H1 (cell line): Measurements from ENCODE around the gene PVR. TPM values are rescaled to one million over a fixed set of nuclear protein-coding genes. Genes with fewer than 3 reads are reported as not detected.

ENCODE experiments used
- CTCF ChIA-PET: fragments of 300-600 bp; sonication (Branson Sonifier 250); formaldehyde crosslinking; loops from one replicate; lab custom pipeline; 2021; ENCODE audit not compliant: partially characterized antibody; lab: Charles Lee
- POLR2A ChIA-PET: fragments of 300-600 bp; sonication (Branson Sonifier 250); formaldehyde crosslinking; loops from one replicate; lab custom pipeline; 2021; ENCODE audit warnings: inconsistent platforms; ENCODE audit not compliant: partially characterized antibody; lab: Charles Lee
- DNase-seq, 2 experiments: peaks; one replicate each; pipeline versions ENCODE4 v3.0.0 to v3.0.0-alpha.2; 2010 to 2022; ENCODE audit warnings: low spot score in 2 of 2, low read depth in 1 of 2, mixed read lengths in 1 of 2
- FAIRE-seq: peaks from 2 replicates; lab custom pipeline; 2011; peaks lifted over from hg19 to GRCh38; lab: Jason Lieb, UNC
- H2AFZ ChIP-seq: 2 replicates; pipeline ENCODE4 v1.8.1; 2012; ENCODE audit warnings: low read length, inconsistent platforms
- H2AK5ac ChIP-seq: 2 replicates; pipeline ENCODE4 v1.6.1; 2013; ENCODE audit warnings: low read depth, low read length
- H2BK120ac ChIP-seq: replicated peaks from 2 replicates; pipeline ENCODE3; 2013; ENCODE audit warnings: low read depth, low read length, inconsistent platforms
- H2BK12ac ChIP-seq: 2 replicates; pipeline ENCODE4 v1.6.1; 2013; ENCODE audit warnings: low read depth, low read length
- H2BK15ac ChIP-seq: 2 replicates; pipeline ENCODE4 v1.6.1; 2013; ENCODE audit warnings: low read length
- H2BK20ac ChIP-seq: 2 replicates; pipeline ENCODE4 v1.6.1; 2013; ENCODE audit warnings: low read length
- H2BK5ac ChIP-seq: 2 replicates; pipeline ENCODE4 v1.6.1; 2013; ENCODE audit warnings: low read depth, low read length
- H3K14ac ChIP-seq: 2 replicates; pipeline ENCODE4 v1.6.1; 2013; ENCODE audit warnings: inconsistent platforms; ENCODE audit not compliant: insufficient read length
- H3K18ac ChIP-seq: 2 replicates; pipeline ENCODE4 v1.6.1; 2013; ENCODE audit warnings: low read length; ENCODE audit errors: extremely low read depth
- H3K23ac ChIP-seq: 2 replicates; pipeline ENCODE4 v1.6.1; 2013; ENCODE audit warnings: inconsistent platforms; ENCODE audit not compliant: insufficient read length
- H3K23me2 ChIP-seq: 2 replicates; pipeline ENCODE4 v1.6.1; 2013; ENCODE audit warnings: low read depth, low read length
- H3K27ac ChIP-seq: 2 replicates; pipeline ENCODE4 v1.6.1; 2011; ENCODE audit warnings: low read depth, low read length, inconsistent platforms
- H3K27me3 ChIP-seq, 4 experiments: replicated peaks in 1 of 4; 1 replicate in 1 of 4; 2 replicates in 3 of 4; pipeline versions ENCODE4 v1.6.1 to v1.8.1; 2011 to 2013; ENCODE audit warnings: low read length in 3 of 4, mild to moderate bottlenecking in 3 of 4, inconsistent platforms in 2 of 4, mixed read lengths in 2 of 4, moderate library complexity in 1 of 4; ENCODE audit not compliant: control insufficient read depth in 3 of 4, insufficient read depth in 3 of 4; ENCODE audit errors: extremely low read depth in 1 of 4
- H3K36me3 ChIP-seq, 4 experiments: 2 replicates each; pipeline versions ENCODE4 v1.6.1 to v1.8.1; 2011 to 2013; ENCODE audit warnings: mild to moderate bottlenecking in 4 of 4, low read length in 3 of 4, moderate library complexity in 2 of 4, control low read depth in 1 of 4, inconsistent platforms in 1 of 4; ENCODE audit not compliant: insufficient read depth in 4 of 4, control insufficient read depth in 2 of 4
- H3K4ac ChIP-seq: replicated peaks from 2 replicates; pipeline ENCODE3; 2013; ENCODE audit warnings: low read length, low read depth, mixed read lengths, inconsistent platforms; ENCODE audit not compliant: insufficient read length
- H3K4me1 ChIP-seq, 4 experiments: replicated peaks in 1 of 4; 1 replicate in 1 of 4; 2 replicates in 3 of 4; pipeline versions ENCODE4 v1.6.1 to v1.8.1; 2011 to 2013; ENCODE audit warnings: low read length in 3 of 4, inconsistent platforms in 2 of 4, mixed read lengths in 1 of 4; ENCODE audit not compliant: insufficient read depth in 4 of 4, control insufficient read depth in 3 of 4
- H3K4me2 ChIP-seq, 2 experiments: 2 replicates each; pipeline versions ENCODE4 v1.6.1 to v1.8.1; 2011 to 2013; ENCODE audit warnings: low read depth in 2 of 2, low read length in 2 of 2, control low read depth in 1 of 2, inconsistent platforms in 1 of 2, mild to moderate bottlenecking in 1 of 2; ENCODE audit not compliant: insufficient read depth in 1 of 2
- H3K4me3 ChIP-seq, 4 experiments: fragments of 200-600, 300-600 bp in 1 of 4; sonication (generic), shearing (Covaris generic), sonication (Bioruptor Twin) in 1 of 4; 2 replicates each; pipeline versions ENCODE4 v1.5.1 to v1.8.1; 2011 to 2016; ENCODE audit warnings: low read length in 4 of 4, low read depth in 3 of 4, control low read depth in 2 of 4, inconsistent platforms in 2 of 4, mild to moderate bottlenecking in 2 of 4, mixed read lengths in 1 of 4, moderate library complexity in 1 of 4; ENCODE audit not compliant: insufficient read depth in 2 of 4; ENCODE audit errors: extremely low read depth in 1 of 4
- H3K56ac ChIP-seq: replicated peaks from 2 replicates; pipeline ENCODE3; 2013; ENCODE audit warnings: low read depth, mild to moderate bottlenecking, mixed read lengths, low read length, inconsistent platforms; ENCODE audit not compliant: insufficient read length
- H3K79me1 ChIP-seq: 2 replicates; pipeline ENCODE4 v1.6.1; 2013; ENCODE audit warnings: low read depth, low read length, control low read depth
- H3K79me2 ChIP-seq, 2 experiments: 2 replicates each; pipeline versions ENCODE4 v1.6.1 to v1.8.1; 2012 to 2013; ENCODE audit warnings: low read length in 2 of 2, mild to moderate bottlenecking in 2 of 2, inconsistent platforms in 1 of 2; ENCODE audit not compliant: insufficient read depth in 2 of 2, control insufficient read depth in 1 of 2
- H3K9ac ChIP-seq, 4 experiments: replicated peaks in 1 of 4; 1 replicate in 1 of 4; 2 replicates in 3 of 4; pipeline versions ENCODE4 v1.6.1 to v1.8.1; 2011 to 2013; ENCODE audit warnings: low read depth in 3 of 4, low read length in 3 of 4, control low read depth in 2 of 4, mild to moderate bottlenecking in 2 of 4, moderate library complexity in 2 of 4, inconsistent platforms in 1 of 4; ENCODE audit errors: extremely low read depth in 1 of 4
- H3K9me3 ChIP-seq, 2 experiments: 2 replicates each; pipeline versions ENCODE4 v1.6.1 to v1.8.1; 2012 to 2013; ENCODE audit warnings: mild to moderate bottlenecking in 2 of 2, moderate library complexity in 2 of 2, control low read depth in 1 of 2, inconsistent platforms in 1 of 2, low read depth in 1 of 2, low read length in 1 of 2, mixed read lengths in 1 of 2; ENCODE audit not compliant: insufficient read depth in 2 of 2
- H4K20me1 ChIP-seq, 2 experiments: replicated peaks in 1 of 2; 2 replicates each; pipeline versions ENCODE3 to v1.8.1; 2011 to 2013; ENCODE audit warnings: inconsistent platforms in 2 of 2, low read length in 2 of 2, mild to moderate bottlenecking in 1 of 2; ENCODE audit not compliant: insufficient read depth in 2 of 2, control insufficient read depth in 1 of 2
- H4K5ac ChIP-seq: 2 replicates; pipeline ENCODE4 v1.6.1; 2013; ENCODE audit warnings: low read length, low read depth, mixed read lengths, inconsistent platforms; ENCODE audit not compliant: insufficient read length
- H4K8ac ChIP-seq: 2 replicates; pipeline ENCODE4 v1.8.0; 2013; ENCODE audit warnings: mild to moderate bottlenecking, moderate library complexity, low read length, inconsistent platforms; ENCODE audit not compliant: insufficient read depth; ENCODE audit errors: extremely low read depth
- H4K91ac ChIP-seq: replicated peaks from 2 replicates; pipeline ENCODE3; 2013; ENCODE audit warnings: low read length, mixed read lengths, inconsistent platforms; ENCODE audit not compliant: insufficient read length
- CBX8 ChIP-seq: fragments of 300-800, 300-1000 bp; sonication (generic); IDR thresholded peaks from 2 replicates; pipeline ENCODE4 v1.7.1; 2016; ENCODE audit warnings: low read depth, low read length, borderline replicate concordance
- WGBS, 2 experiments: shearing (Covaris generic) in 1 of 2; methylation state at CpG; one replicate each; pipeline versions ENCODE4 v1.1.6 to v1.1.7; 2013 to 2015; ENCODE audit warnings: low lambda C conversion rate in 2 of 2, mixed read lengths in 2 of 2, inconsistent platforms in 1 of 2, low coverage in 1 of 2, missing lambda C conversion rate in 1 of 2; ENCODE audit not compliant: insufficient replicate concordance in 2 of 2, insufficient coverage in 1 of 2, insufficient read length in 1 of 2; ENCODE audit errors: extremely low coverage in 1 of 2, missing lambda C conversion rate in 1 of 2; 5-methylcytosine and 5-hydroxymethylcytosine counted together
- polyA plus RNA-seq, 7 experiments: library from polyadenylated mRNA; depleted of rRNA in 3 of 7; stranded (reverse) in 5 of 7; unstranded in 2 of 7; fragments of >200 nt in 5 of 7; fragments of 200-250 nt in 2 of 7; gene quantifications; 1 replicate in 5 of 7; 2 replicates in 1 of 7; 4 replicates in 1 of 7; pipeline versions ENCODE4 v1.2.1 to v1.2.3, GENCODE V29; 2011 to 2013; ENCODE audit warnings: missing spikeins in 2 of 7, mixed read lengths in 2 of 7
- total RNA-seq: library from RNA; stranded (reverse); fragmentation: NEBNext Ultra II Directional; extraction: Animal tissue kit (Norgen Biotek cat#: 25700); gene quantifications from 2 replicates; pipeline ENCODE4 v1.2.1, GENCODE V29; 2021

Gene PVR
- total and polyA plus RNA-seq, 2 of the 8 experiments (the other 6 are each of a cell fraction or from before 2014, with no cell fraction given) = 13.3 to 14.8 TPM

DNA sequence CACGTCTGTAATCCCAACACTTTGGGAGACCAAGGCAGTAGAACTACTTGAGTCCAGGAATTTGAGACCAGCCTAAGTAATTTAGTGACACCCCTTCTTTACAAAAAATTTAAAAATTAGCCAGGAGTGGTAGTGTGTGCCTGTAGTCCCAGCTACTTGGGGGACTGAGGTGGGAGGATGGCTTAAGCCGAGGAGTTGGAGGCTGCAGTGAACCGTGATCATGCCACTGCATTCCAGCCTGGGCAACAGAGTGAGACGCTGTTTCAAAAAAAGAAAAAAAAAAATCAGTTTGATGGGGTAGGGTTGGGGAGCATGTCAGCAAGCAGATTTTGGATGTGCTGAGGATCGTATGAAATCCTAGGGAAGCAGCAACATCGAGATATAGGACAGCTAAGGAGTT lies 31.8 kb downstream of the PVR start:
- H3K27ac ChIP-seq = no peak overlapping the region
- POLR2A ChIA-PET = no interaction called here
- no peak overlapping the region for H2BK12ac ChIP-seq
- H2AFZ ChIP-seq = no peak overlapping the region
- H2BK5ac ChIP-seq = no peak overlapping the region
- H2AK5ac ChIP-seq = no peak overlapping the region
- H3K4ac ChIP-seq = no peak overlapping the region
- no peak overlapping the region for H4K8ac ChIP-seq
- no peak overlapping the region for H2BK120ac ChIP-seq
- H3K79me1 ChIP-seq = no peaks in the 10 kb centered on the region; the same call in 1 of the 2 replicates
- H3K9ac ChIP-seq = no peak overlapping the region
- H3K23me2 ChIP-seq = no peaks in the 10 kb centered on the region
- H3K79me2 ChIP-seq = no peaks in the 10 kb centered on the region
- no peaks in the 10 kb centered on the region for H3K27me3 ChIP-seq
- no peaks in the 10 kb centered on the region for H3K9me3 ChIP-seq
- no peak overlapping the region for H3K18ac ChIP-seq
- no peak overlapping the region for H3K4me2 ChIP-seq
- no peaks in the 10 kb centered on the region for H4K20me1 ChIP-seq
- no peak overlapping the region for H3K14ac ChIP-seq
- FAIRE-seq (no peak), DNase-seq (no peak)
- WGBS, 2 experiments = 82% methylated on average over 6 of the region's 6 CpGs; no CpG with 5 or more reads in 1 of the 2 experiments
- H3K36me3 ChIP-seq = no peaks in the 10 kb centered on the region
- no peaks in the 10 kb centered on the region for H3K4me1 ChIP-seq
- H2BK15ac ChIP-seq = no peak overlapping the region
- no peak overlapping the region for H4K91ac ChIP-seq
- CTCF ChIA-PET = interaction anchor here (0.7 to 2.3 kb wide), 10 partner anchors 9 to 895 kb away, joined by 3 to 9 read pairs (median 3); no protein-coding TSS in a partner anchor
- no peak overlapping the region for H3K4me3 ChIP-seq
- H3K56ac ChIP-seq = no peak overlapping the region
- no peak overlapping the region for H3K23ac ChIP-seq
- TF ChIP-seq CBX8 = no peak
- H2BK20ac ChIP-seq = no peak overlapping the region
- no peak overlapping the region for H4K5ac ChIP-seq
